Heart left ventricle (tissue), 16 donors: ENCODE measurements around the gene OR7D2. TPM values are rescaled to one million over a fixed set of nuclear protein-coding genes. Genes with fewer than 3 reads are reported as not detected.

Source experiments
- ATAC-seq, 4 donors: fragments of 200-7000 bp; cut with Tn5 transposase; one replicate each; pipeline ENCODE4 v1.9.1; 2020 to 2022; ENCODE audit warnings: moderate library complexity in 4 of 4, mild to moderate bottlenecking in 3 of 4, moderate number of reproducible peaks in 1 of 4
- DNase-seq, 5 donors: peaks; one replicate each; pipeline ENCODE4 v3.0.0-alpha.2; 2020
- H3K27ac ChIP-seq, 12 donors: fragments of 200-600 bp; sonication (generic) in 4 of 12; one replicate each; pipeline versions ENCODE4 v1.5.0 to v1.8.0; 2016 to 2022; ENCODE audit warnings: mild to moderate bottlenecking in 2 of 12
- H3K27me3 ChIP-seq, 9 donors: fragments of 200-600 bp; sonication (generic) in 2 of 9; one replicate each; pipeline versions ENCODE4 v1.5.1 to v1.8.0; 2016 to 2022; ENCODE audit warnings: mild to moderate bottlenecking in 3 of 9
- H3K36me3 ChIP-seq, 9 donors: fragments of 200-600 bp; sonication (generic) in 2 of 9; one replicate each; pipeline versions ENCODE4 v1.5.0 to v1.8.0; 2018 to 2022; ENCODE audit warnings: mild to moderate bottlenecking in 2 of 9
- H3K4me1 ChIP-seq, 12 donors: fragments of 200-600 bp; sonication (generic) in 4 of 12; one replicate each; pipeline versions ENCODE4 v1.5.0 to v1.8.0; 2016 to 2022; ENCODE audit warnings: mild to moderate bottlenecking in 3 of 12
- H3K4me3 ChIP-seq, 12 donors: fragments of 200-600 bp; sonication (generic) in 4 of 12; one replicate each; pipeline versions ENCODE4 v1.5.0 to v1.8.0; 2017 to 2022; ENCODE audit warnings: mild to moderate bottlenecking in 9 of 12, moderate library complexity in 4 of 12
- H3K9me3 ChIP-seq, 12 donors: fragments of 200-600 bp; sonication (generic) in 4 of 12; one replicate each; pipeline versions ENCODE4 v1.5.0 to v1.8.0; 2016 to 2022; ENCODE audit warnings: mild to moderate bottlenecking in 1 of 12
- POLR2A ChIP-seq, 2 donors: fragments of 450-650 bp; IDR thresholded peaks; one replicate each; pipeline ENCODE4 v1.6.1; 2017; ENCODE audit warnings: antibody characterized with exemption in 2 of 2, mild to moderate bottlenecking in 2 of 2, moderate library complexity in 2 of 2
- WGBS, 4 donors: extraction: QIAGEN DNeasy Blood & Tissue Kit in 2 of 4; methylation state at CpG; one replicate each; pipeline versions ENCODE4 v1.1.5 to v1.1.7; 2013 to 2018; 5-methylcytosine and 5-hydroxymethylcytosine counted together
- intact Hi-C, 10 donors: fragments of 100-400 bp; cut with DNase I; formaldehyde crosslinking; loops; one replicate each; pipeline versions ENCODE4 v1.11.1 to v1.14.2; 2022
- long read RNA-seq, 3 donors: library from polyadenylated mRNA; unstranded; transcript quantifications; one replicate each; pipeline ENCODE4 v2.0.0, GENCODE V29; 2020 to 2021
- polyA plus RNA-seq, 2 donors: library from polyadenylated mRNA; stranded (reverse); fragments of 200-250 nt; gene quantifications; one replicate each; pipeline ENCODE4 v1.2.3, GENCODE V29; 2013
- total RNA-seq, 9 donors: library from RNA; depleted of rRNA in 2 of 9; stranded (reverse); fragments of >200 nt in 2 of 9; fragmentation: NEBNext Ultra II Directional in 3 of 9; extraction: Animal tissue kit (Norgen Biotek cat#: 25700) in 3 of 9; gene quantifications; one replicate each; pipeline versions ENCODE4 v1.1.0 to v1.2.4, GENCODE V29; 2016 to 2023
- TF ChIP-seq, protein P1 (sequence below), 12 donors: fragments of 200-600 bp; sonication (generic) in 4 of 12; IDR thresholded peaks; one replicate each; pipeline versions ENCODE4 v1.5.0 to v1.8.0; 2018 to 2022; ENCODE audit warnings: antibody characterized with exemption in 12 of 12, mild to moderate bottlenecking in 5 of 12
- donor health status: ischemic (EF 13 %, LVEDD 7.1; RV severe dilation, severe dysfunction).
- donor health status: healthy with polysubstance abuse.
- donor health status: DM: no; HTN: yes; CAD: no.
- donor health status: DM: no; HTN: no; CAD: no.
- donor health status: ischemic (EF 25% LVEDD 6.9; RV normal size, moderate dysfunction).
- donor health status: ischemic (EF 25% LVEDD 5.7; RV mildly dilated, moderate dysfunction).
- donor health status: healthy.
- donor health status: DM: yes; HTN: yes; CAD: no.
- donor health status: ischemic (EF 35%, LVEDD 5.7; RV mildly dilated, moderate dysfunction).
- donor health status: nonischemic (EF 11% LVEDD 7.7; RV severe dilation, severe dysfunction).
- donor health status: DM: yes; HTN: yes; CAD: no.
- donor health status: PGD.
- donor health status: ischemic (EF 29% LVEDD 5.4; RV normal size, mild dysfunction).
- donor health status: nonischemic (EF 23%, LVEDD 6.1; RV moderate dilation, normal function).

Gene OR7D2
- total RNA-seq (not detected), polyA plus RNA-seq (not detected)
- long read RNA-seq, donor 1, result 0 reads
- long read RNA-seq, donor 2, result 0 reads
- long read RNA-seq, donor 3, result 0 reads

- peak in 1 of 2 donors; percentile 2 for TF ChIP-seq POLR2A (IDR thresholded peaks at IDR 0.05)
- TF ChIP-seq, protein P1, sequence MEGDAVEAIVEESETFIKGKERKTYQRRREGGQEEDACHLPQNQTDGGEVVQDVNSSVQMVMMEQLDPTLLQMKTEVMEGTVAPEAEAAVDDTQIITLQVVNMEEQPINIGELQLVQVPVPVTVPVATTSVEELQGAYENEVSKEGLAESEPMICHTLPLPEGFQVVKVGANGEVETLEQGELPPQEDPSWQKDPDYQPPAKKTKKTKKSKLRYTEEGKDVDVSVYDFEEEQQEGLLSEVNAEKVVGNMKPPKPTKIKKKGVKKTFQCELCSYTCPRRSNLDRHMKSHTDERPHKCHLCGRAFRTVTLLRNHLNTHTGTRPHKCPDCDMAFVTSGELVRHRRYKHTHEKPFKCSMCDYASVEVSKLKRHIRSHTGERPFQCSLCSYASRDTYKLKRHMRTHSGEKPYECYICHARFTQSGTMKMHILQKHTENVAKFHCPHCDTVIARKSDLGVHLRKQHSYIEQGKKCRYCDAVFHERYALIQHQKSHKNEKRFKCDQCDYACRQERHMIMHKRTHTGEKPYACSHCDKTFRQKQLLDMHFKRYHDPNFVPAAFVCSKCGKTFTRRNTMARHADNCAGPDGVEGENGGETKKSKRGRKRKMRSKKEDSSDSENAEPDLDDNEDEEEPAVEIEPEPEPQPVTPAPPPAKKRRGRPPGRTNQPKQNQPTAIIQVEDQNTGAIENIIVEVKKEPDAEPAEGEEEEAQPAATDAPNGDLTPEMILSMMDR (IDR thresholded peaks at IDR 0.05), result no peak
- Histone ChIP-seq H3K27me3 (peaks cover 0 to 3% (median 0%) of the 10 kb centered on the region in 9 donors), H3K27ac (no peak within 1 kb of the TSS), H3K9me3 (no peaks in the 10 kb centered on the region), H3K36me3 (no peaks in the 10 kb centered on the region), H3K4me1 (no peaks in the 10 kb centered on the region), H3K4me3 (no peak within 1 kb of the TSS)
- intact Hi-C loops, result no loop called here
- ATAC-seq (no peak), DNase-seq (no peak)
- 58 to 66% (median 61%) methylated on average over 4 of the region's 4 CpGs for WGBS, 4 donors
Observed at GRCh38 chr19:9178901-9179300, at the start of gene OR7D2. Gene OR7D2 (plus strand): TSS chr19:9178979. CDS start chr19:9185782, 6,803 bp downstream.

DNA sequence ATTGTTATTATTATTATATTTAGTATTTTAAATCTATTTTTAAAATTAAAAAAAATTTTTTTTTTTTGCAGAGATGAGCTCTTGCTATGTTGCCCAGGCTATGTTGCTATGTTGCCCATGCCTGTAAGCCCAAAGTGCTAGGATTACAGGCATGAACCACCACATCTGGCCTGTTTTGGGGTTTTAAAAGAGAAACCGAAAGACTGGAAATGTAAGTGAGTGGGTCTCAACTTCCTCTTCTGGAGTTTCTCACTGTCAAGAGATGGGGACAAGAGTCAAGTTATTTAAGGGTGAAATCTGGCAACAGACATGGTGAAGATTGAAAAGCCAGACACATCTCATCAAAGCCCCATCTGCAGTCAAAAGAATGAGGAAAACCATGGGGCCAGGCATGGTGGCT, 47.8 kb upstream of the OR7D2 start:
- ATAC-seq (no peak), DNase-seq (no peak)
- 32 to 54% (median 42%) methylated on average over 1 of the region's 1 CpG for WGBS, 4 donors
- Histone ChIP-seq H3K4me3 (no peak overlapping the region), H3K27me3 (peaks cover 0 to 24% (median 6%) of the 10 kb centered on the region in 9 donors), H3K27ac (no peak overlapping the region), H3K9me3 (no peaks in the 10 kb centered on the region), H3K36me3 (no peaks in the 10 kb centered on the region), H3K4me1 (no peaks in the 10 kb centered on the region)
- TF ChIP-seq POLR2A (IDR thresholded peaks at IDR 0.05), result no peak
- TF ChIP-seq, protein P1 (IDR thresholded peaks at IDR 0.05), result no peak
- intact Hi-C loops, result loop anchor here in 3 of 10 donors (10.0 kb wide), 2 partner anchors 304 to 664 kb away; partner anchors contain the start of gene ZNF266 (in 1 of the 3)

DNA sequence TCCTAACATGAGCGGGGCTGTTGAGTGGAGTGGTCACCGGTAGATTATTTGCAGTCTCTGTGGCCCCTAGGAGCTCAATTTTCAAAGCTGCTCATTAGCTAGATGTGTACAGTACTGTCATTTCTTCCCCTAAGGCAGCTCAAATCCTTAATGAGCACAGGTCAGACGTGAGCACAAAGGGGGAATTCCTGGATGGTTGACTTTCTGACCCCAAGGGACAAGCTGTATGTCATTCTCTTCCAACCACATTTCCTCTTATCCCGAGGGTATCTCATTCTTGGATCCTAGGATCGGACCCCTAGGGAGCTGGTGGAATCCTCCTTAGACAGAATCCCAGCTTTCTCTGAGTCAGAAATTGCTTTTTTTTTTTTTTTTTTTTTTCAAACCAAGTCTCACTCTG, 46.4 kb upstream of the OR7D2 start:
- WGBS, 4 donors, result 53 to 62% (median 58%) methylated on average over 5 of the region's 5 CpGs
- no peaks in the 10 kb centered on the region for H3K36me3 ChIP-seq
- ATAC-seq, result no peak
- DNase-seq, result no peak
- H3K9me3 ChIP-seq, result no peaks in the 10 kb centered on the region
- H3K27me3 ChIP-seq, result peaks cover 0 to 23% (median 6%) of the 10 kb centered on the region in 9 donors
- H3K27ac ChIP-seq, result no peak overlapping the region
- H3K4me1 ChIP-seq, result peaks cover 0 to 6% (median 0%) of the 10 kb centered on the region in 12 donors
- no peak for TF ChIP-seq POLR2A (IDR thresholded peaks at IDR 0.05)
- TF ChIP-seq, protein P1 (IDR thresholded peaks at IDR 0.05), result no peak
- intact Hi-C loops, result loop anchor here in 3 of 10 donors (10.0 kb wide), 2 partner anchors 302 to 662 kb away; partner anchors contain the start of gene ZNF266 (in 1 of the 3)
- no peak overlapping the region for H3K4me3 ChIP-seq

- H3K27me3 ChIP-seq, result peaks cover 0 to 3% (median 0%) of the 10 kb centered on the region in 9 donors
- DNase-seq (no peak), ATAC-seq (peak in 2 of 4 donors; percentile 5 to 22)
- peak overlapping the region; percentile 62 to 96 (median 80) for H3K4me3 ChIP-seq
- H3K9me3 ChIP-seq, result peaks cover 0 to 9% (median 4%) of the 10 kb centered on the region in 12 donors
- intact Hi-C loops, result loop anchor here in 6 of 10 donors (5.0 to 10.0 kb wide), 5 partner anchors 165 to 658 kb away; partner anchors contain the start of genes ZNF121 (in 1 of the 6), ZNF266 (in 1 of the 6) and ZNF699 (in 1 of the 6)
- peak overlapping the region in 10 of 12 donors; percentile 69 to 94 (median 84) for H3K27ac ChIP-seq
- TF ChIP-seq, protein P1 (IDR thresholded peaks at IDR 0.05), result no peak
- TF ChIP-seq POLR2A (IDR thresholded peaks at IDR 0.05), result no peak
- WGBS, 4 donors, result 25 to 29% (median 29%) methylated on average over 8 of the region's 8 CpGs
- peaks cover 0 to 27% (median 15%) of the 10 kb centered on the region in 12 donors for H3K4me1 ChIP-seq
- H3K36me3 ChIP-seq, result peaks cover 0 to 3% (median 0%) of the 10 kb centered on the region in 9 donors
Observed at GRCh38 chr19:9139609-9140158, 39.1 kb upstream of the OR7D2 start.
